SK-N-SH treated with all-trans-retinoic acid at 6 μM for 48 hours (cell line): Measurements from ENCODE around the gene ZC3H10.

ENCODE experiments used
- ZFP3 ChIP-seq: fragments of 250-450 bp; sonication (Bioruptor Pico); IDR thresholded peaks from 2 replicates; pipeline ENCODE4 v1.5.0; 2020; ENCODE audit warnings: mild to moderate bottlenecking, moderate library complexity
- ZNF8 ChIP-seq: fragments of 450-650 bp; formaldehyde crosslinking; IDR thresholded peaks from 2 replicates; pipeline ENCODE4 v1.5.0; 2020; ENCODE audit warnings: mild to moderate bottlenecking, moderate library complexity

DNA sequence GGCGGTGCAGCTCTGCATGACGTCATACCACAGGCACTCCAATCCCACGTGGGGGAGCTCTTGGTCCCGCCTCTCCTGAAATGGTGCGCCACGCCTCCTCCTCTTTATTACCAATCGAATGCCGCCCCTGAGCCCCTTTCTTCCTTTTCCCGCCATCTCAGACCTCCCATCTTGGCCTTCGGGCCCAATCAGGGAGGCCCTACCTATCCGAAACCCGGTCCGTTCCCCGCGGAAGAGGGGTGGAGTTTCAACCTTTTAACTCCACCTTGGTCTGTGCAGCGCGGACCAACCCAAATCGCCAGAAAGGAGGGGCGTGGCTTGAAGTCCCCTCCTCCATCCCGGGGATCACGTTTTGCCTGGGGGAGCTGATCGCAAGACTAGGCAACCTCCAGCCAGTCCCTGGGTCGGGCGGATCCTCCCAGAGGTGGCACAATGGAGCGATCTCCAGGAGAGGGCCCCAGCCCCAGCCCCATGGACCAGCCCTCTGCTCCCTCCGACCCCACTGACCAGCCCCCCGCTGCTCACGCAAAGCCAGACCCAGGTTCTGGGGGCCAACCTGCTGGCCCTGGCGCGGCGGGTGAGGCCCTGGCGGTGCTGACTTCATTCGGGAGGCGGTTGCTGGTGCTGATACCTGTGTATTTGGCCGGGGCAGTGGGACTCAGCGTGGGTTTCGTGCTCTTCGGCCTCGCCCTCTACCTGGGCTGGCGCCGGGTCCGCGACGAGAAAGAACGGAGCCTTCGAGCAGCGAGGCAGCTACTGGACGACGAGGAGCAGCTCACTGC lies 10.0 kb downstream of the ZC3H10 start, which contains the start of gene ESYT1:
- TF ChIP-seq ZFP3: no peak
- TF ChIP-seq ZNF8 (CRISPR knock-in tag): no peak
